IPS-20b (cell line): ENCODE results near the gene SRGAP1.

Experiments
- H3K27ac ChIP-seq: one replicate; pipeline ENCODE4 v1.5.1; 2013; ENCODE audit warnings: low read length
- H3K27me3 ChIP-seq: 2 replicates; pipeline ENCODE4 v1.6.1; 2013; ENCODE audit warnings: mild to moderate bottlenecking, low read length, inconsistent platforms; ENCODE audit not compliant: insufficient read depth
- H3K36me3 ChIP-seq: 2 replicates; pipeline ENCODE4 v1.6.1; 2013; ENCODE audit warnings: low read depth, mild to moderate bottlenecking, inconsistent platforms, low read length, moderate library complexity; ENCODE audit not compliant: insufficient read depth
- H3K4me1 ChIP-seq: 2 replicates; pipeline ENCODE4 v1.6.1; 2013; ENCODE audit warnings: mild to moderate bottlenecking, control low read depth, inconsistent platforms, low read length, moderate library complexity; ENCODE audit not compliant: insufficient read depth
- H3K4me3 ChIP-seq: 2 replicates; pipeline ENCODE4 v1.5.1; 2013; ENCODE audit warnings: mild to moderate bottlenecking, low read length, inconsistent platforms
- H3K9ac ChIP-seq: 2 replicates; pipeline ENCODE4 v1.6.1; 2013; ENCODE audit warnings: low read depth, mild to moderate bottlenecking, inconsistent platforms, low read length, moderate library complexity
- H3K9me3 ChIP-seq: 2 replicates; pipeline ENCODE4 v1.6.1; 2013; ENCODE audit warnings: mild to moderate bottlenecking, low read depth, low read length, inconsistent platforms; ENCODE audit not compliant: insufficient read depth

Gene SRGAP1

GRCh38 chr12:64085996-64086395, 241.5 kb downstream of the SRGAP1 start:
- Histone ChIP-seq H3K36me3 (no peaks in the 10 kb centered on the region), H3K4me3 (no peak overlapping the region), H3K9me3 (no peaks in the 10 kb centered on the region), H3K9ac (no peak overlapping the region), H3K27me3 (no peaks in the 10 kb centered on the region), H3K27ac (no peak overlapping the region), H3K4me1 (peaks cover 4% of the 10 kb centered on the region; the same call in 1 of the 2 replicates)

- Histone ChIP-seq H3K4me3 (no peak overlapping the region), H3K4me1 (peaks cover 3% of the 10 kb centered on the region; the same call in 1 of the 2 replicates), H3K27ac (no peak overlapping the region), H3K36me3 (no peaks in the 10 kb centered on the region), H3K27me3 (no peaks in the 10 kb centered on the region), H3K9ac (no peak overlapping the region), H3K9me3 (no peaks in the 10 kb centered on the region)
Measured at GRCh38 chr12:64086946-64087345, 242.4 kb downstream of the SRGAP1 start.

GRCh38 chr12:64087761-64088160, 243.3 kb downstream of the SRGAP1 start:
- Histone ChIP-seq H3K27ac (no peak overlapping the region), H3K4me3 (no peak overlapping the region), H3K4me1 (peaks cover 3% of the 10 kb centered on the region; the same call in 1 of the 2 replicates), H3K9ac (no peak overlapping the region), H3K27me3 (no peaks in the 10 kb centered on the region), H3K36me3 (no peaks in the 10 kb centered on the region), H3K9me3 (no peaks in the 10 kb centered on the region)

- H3K27ac ChIP-seq, result no peak overlapping the region
- H3K36me3 ChIP-seq, result no peaks in the 10 kb centered on the region
- H3K27me3 ChIP-seq, result no peaks in the 10 kb centered on the region
- peaks cover 3% of the 10 kb centered on the region; the same call in 1 of the 2 replicates for H3K4me1 ChIP-seq
- H3K4me3 ChIP-seq, result no peak overlapping the region
- no peaks in the 10 kb centered on the region for H3K9me3 ChIP-seq
- H3K9ac ChIP-seq, result no peak overlapping the region
Measured at GRCh38 chr12:64088431-64089349, 244.2 kb downstream of the SRGAP1 start.

GRCh38 chr12:64090047-64090446, 245.5 kb downstream of the SRGAP1 start:
- no peaks in the 10 kb centered on the region for H3K36me3 ChIP-seq
- H3K9me3 ChIP-seq, result no peaks in the 10 kb centered on the region
- no peak overlapping the region for H3K9ac ChIP-seq
- peaks cover 3% of the 10 kb centered on the region; the same call in 1 of the 2 replicates for H3K4me1 ChIP-seq
- H3K4me3 ChIP-seq, result no peak overlapping the region
- no peak overlapping the region for H3K27ac ChIP-seq
- no peaks in the 10 kb centered on the region for H3K27me3 ChIP-seq

- Histone ChIP-seq H3K27me3 (no peaks in the 10 kb centered on the region), H3K27ac (no peak overlapping the region), H3K9me3 (no peaks in the 10 kb centered on the region), H3K9ac (no peak overlapping the region), H3K36me3 (no peaks in the 10 kb centered on the region), H3K4me3 (no peak overlapping the region), H3K4me1 (peaks cover 3% of the 10 kb centered on the region; the same call in 1 of the 2 replicates)
Measured at GRCh38 chr12:64091186-64091585, 246.7 kb downstream of the SRGAP1 start.

GRCh38 chr12:64092507-64093196, 248.2 kb downstream of the SRGAP1 start:
- H3K27ac ChIP-seq, result no peak overlapping the region
- H3K4me1 ChIP-seq, result peaks cover 3% of the 10 kb centered on the region; the same call in 1 of the 2 replicates
- no peaks in the 10 kb centered on the region for H3K27me3 ChIP-seq
- H3K36me3 ChIP-seq, result no peaks in the 10 kb centered on the region; the same call in 1 of the 2 replicates
- H3K9ac ChIP-seq, result no peak overlapping the region
- H3K4me3 ChIP-seq, result no peak overlapping the region
- H3K9me3 ChIP-seq, result no peaks in the 10 kb centered on the region

- H3K9me3 ChIP-seq, result no peaks in the 10 kb centered on the region
- peaks cover under 1% of the 10 kb centered on the region; the same call in 1 of the 2 replicates for H3K4me1 ChIP-seq
- H3K27me3 ChIP-seq, result no peaks in the 10 kb centered on the region
- H3K27ac ChIP-seq, result no peak overlapping the region
- no peak overlapping the region for H3K9ac ChIP-seq
- H3K36me3 ChIP-seq, result no peaks in the 10 kb centered on the region; the same call in 1 of the 2 replicates
- H3K4me3 ChIP-seq, result no peak overlapping the region
Measured at GRCh38 chr12:64093689-64094088, 249.2 kb downstream of the SRGAP1 start.

GRCh38 chr12:64097366-64098105, 253.0 kb downstream of the SRGAP1 start:
- no peak overlapping the region for H3K9ac ChIP-seq
- H3K9me3 ChIP-seq, result no peaks in the 10 kb centered on the region
- H3K4me3 ChIP-seq, result no peak overlapping the region
- no peaks in the 10 kb centered on the region for H3K4me1 ChIP-seq
- H3K36me3 ChIP-seq, result no peaks in the 10 kb centered on the region; the same call in 1 of the 2 replicates
- no peak overlapping the region for H3K27ac ChIP-seq
- H3K27me3 ChIP-seq, result no peaks in the 10 kb centered on the region

GRCh38 chr12:64098709-64099354, 254.3 kb downstream of the SRGAP1 start:
- Histone ChIP-seq H3K4me1 (no peaks in the 10 kb centered on the region), H3K9ac (no peak overlapping the region), H3K27ac (no peak overlapping the region), H3K36me3 (no peaks in the 10 kb centered on the region; the same call in 1 of the 2 replicates), H3K27me3 (no peaks in the 10 kb centered on the region), H3K4me3 (no peak overlapping the region), H3K9me3 (no peaks in the 10 kb centered on the region)

GRCh38 chr12:64099397-64099796, 254.9 kb downstream of the SRGAP1 start:
- no peaks in the 10 kb centered on the region for H3K4me1 ChIP-seq
- H3K36me3 ChIP-seq, result no peaks in the 10 kb centered on the region; the same call in 1 of the 2 replicates
- no peaks in the 10 kb centered on the region for H3K9me3 ChIP-seq
- H3K9ac ChIP-seq, result no peak overlapping the region
- H3K27me3 ChIP-seq, result no peaks in the 10 kb centered on the region
- no peak overlapping the region for H3K4me3 ChIP-seq
- H3K27ac ChIP-seq, result no peak overlapping the region
